GM12872 (cell line): ENCODE measurements around the gene H6PD.
A peak's percentile ranks its signal among the peaks of the same experiment; 100 is the strongest.

Experiments used
- CTCF ChIP-seq: IDR thresholded peaks from 3 replicates; pipeline ENCODE4 v1.5.1; 2011; ENCODE audit warnings: low read depth, mild to moderate bottlenecking, low read length, moderate library complexity; ENCODE audit not compliant: insufficient read depth

The H6PD gene

GRCh38 chr1:9282696-9282955 lies 48.1 kb downstream of the H6PD start:
- no peak for TF ChIP-seq CTCF

- no peak for TF ChIP-seq CTCF
Measured at GRCh38 chr1:9284061-9284460, 49.5 kb downstream of the H6PD start.

GRCh38 chr1:9286556-9286955 lies 52.0 kb downstream of the H6PD start:
- TF ChIP-seq CTCF, result no peak

- TF ChIP-seq CTCF, result peak; percentile 87
Measured at GRCh38 chr1:9289090-9289534, 54.5 kb downstream of the H6PD start.

- TF ChIP-seq CTCF, result no peak
Measured at GRCh38 chr1:9289711-9290485, 55.3 kb downstream of the H6PD start.

- TF ChIP-seq CTCF, result no peak
Measured at GRCh38 chr1:9291914-9292360, 57.4 kb downstream of the H6PD start.

GRCh38 chr1:9292361-9293240 lies 58.0 kb downstream of the H6PD start, which contains the start of gene SPSB1:
Gene SPSB1, plus strand, starts transcription at chr1:9292894. Its CDS starts 62,998 bp downstream, at chr1:9355892.
- TF ChIP-seq CTCF, result 0 out of 3 replicates have a peak, but pooled peaks have one; percentile 17
